KOPT-K1 (cell line): ENCODE measurements around the gene ADGRA3.

Source experiments
- H3K27ac ChIP-seq: fragments of 200-600 bp; sonication (generic); 2 replicates; pipeline ENCODE4 v1.5.1; 2016; ENCODE audit warnings: antibody characterized with exemption, mild to moderate bottlenecking, low read depth, low read length; ENCODE audit not compliant: poor library complexity, severe bottlenecking
- H3K36me3 ChIP-seq: fragments of 200-600 bp; sonication (generic); 2 replicates; pipeline ENCODE4 v1.5.1; 2017; ENCODE audit warnings: antibody characterized with exemption, mild to moderate bottlenecking, low read length, moderate library complexity; ENCODE audit not compliant: insufficient read depth
- H3K9me3 ChIP-seq: fragments of 200-600 bp; sonication (generic); 2 replicates; pipeline ENCODE4 v1.5.1; 2017; ENCODE audit warnings: antibody characterized with exemption, low read length, mild to moderate bottlenecking; ENCODE audit not compliant: insufficient read depth, poor library complexity, severe bottlenecking

The ADGRA3 gene

GRCh38 chr4:22496165-22496813 is 19.6 kb downstream of the ADGRA3 start:
- no peaks in the 10 kb centered on the region for H3K9me3 ChIP-seq
- H3K36me3 ChIP-seq, result no peaks in the 10 kb centered on the region
- no peak overlapping the region for H3K27ac ChIP-seq

GRCh38 chr4:22493523-22493922 is 22.3 kb downstream of the ADGRA3 start:
- Histone ChIP-seq H3K9me3 (no peaks in the 10 kb centered on the region), H3K36me3 (no peaks in the 10 kb centered on the region), H3K27ac (no peak overlapping the region)

GRCh38 chr4:22492987-22493386 is 22.9 kb downstream of the ADGRA3 start:
- Histone ChIP-seq H3K36me3 (no peaks in the 10 kb centered on the region), H3K27ac (no peak overlapping the region), H3K9me3 (no peaks in the 10 kb centered on the region)

- H3K27ac ChIP-seq, result no peak overlapping the region
- no peaks in the 10 kb centered on the region for H3K9me3 ChIP-seq
- H3K36me3 ChIP-seq, result no peaks in the 10 kb centered on the region
These were observed 23.9 kb downstream of the ADGRA3 start for GRCh38 chr4:22491939-22492338.

GRCh38 chr4:22490718-22491315 is 25.0 kb downstream of the ADGRA3 start:
- no peaks in the 10 kb centered on the region for H3K36me3 ChIP-seq
- no peak overlapping the region for H3K27ac ChIP-seq
- H3K9me3 ChIP-seq, result no peaks in the 10 kb centered on the region

GRCh38 chr4:22488106-22488505 is 27.8 kb downstream of the ADGRA3 start:
- H3K9me3 ChIP-seq, result no peaks in the 10 kb centered on the region
- no peaks in the 10 kb centered on the region for H3K36me3 ChIP-seq
- H3K27ac ChIP-seq, result no peak overlapping the region

GRCh38 chr4:22487328-22487727 is 28.5 kb downstream of the ADGRA3 start:
- Histone ChIP-seq H3K27ac (no peak overlapping the region), H3K9me3 (no peaks in the 10 kb centered on the region), H3K36me3 (no peaks in the 10 kb centered on the region)

- no peaks in the 10 kb centered on the region for H3K9me3 ChIP-seq
- no peak overlapping the region for H3K27ac ChIP-seq
- no peaks in the 10 kb centered on the region for H3K36me3 ChIP-seq
These were observed 29.6 kb downstream of the ADGRA3 start for GRCh38 chr4:22486276-22486675.

- H3K36me3 ChIP-seq, result no peaks in the 10 kb centered on the region
- H3K27ac ChIP-seq, result no peak overlapping the region
- H3K9me3 ChIP-seq, result no peaks in the 10 kb centered on the region
These were observed 30.1 kb downstream of the ADGRA3 start for GRCh38 chr4:22485737-22486136.

GRCh38 chr4:22483551-22483981 is 32.3 kb downstream of the ADGRA3 start:
- no peaks in the 10 kb centered on the region for H3K36me3 ChIP-seq
- H3K9me3 ChIP-seq, result no peaks in the 10 kb centered on the region
- H3K27ac ChIP-seq, result no peak overlapping the region

- no peaks in the 10 kb centered on the region for H3K9me3 ChIP-seq
- H3K27ac ChIP-seq, result no peak overlapping the region
- H3K36me3 ChIP-seq, result no peaks in the 10 kb centered on the region
These were observed 33.4 kb downstream of the ADGRA3 start for GRCh38 chr4:22482250-22483127.

- Histone ChIP-seq H3K27ac (no peak overlapping the region), H3K9me3 (no peaks in the 10 kb centered on the region), H3K36me3 (no peaks in the 10 kb centered on the region)
These were observed 35.1 kb downstream of the ADGRA3 start for GRCh38 chr4:22480675-22481327.

GRCh38 chr4:22478426-22478825 is 37.4 kb downstream of the ADGRA3 start:
- no peaks in the 10 kb centered on the region for H3K9me3 ChIP-seq
- no peaks in the 10 kb centered on the region for H3K36me3 ChIP-seq
- no peak overlapping the region for H3K27ac ChIP-seq

- Histone ChIP-seq H3K9me3 (no peaks in the 10 kb centered on the region), H3K36me3 (no peaks in the 10 kb centered on the region), H3K27ac (no peak overlapping the region)
These were observed 38.1 kb downstream of the ADGRA3 start for GRCh38 chr4:22477813-22478182.
